ENCODE results near the gene TRIM46. TPM values are rescaled to one million over a fixed set of nuclear protein-coding genes. Genes with fewer than 3 reads are reported as not detected.
A peak's percentile ranks its signal among the peaks of the same experiment; 100 is the strongest.

TRIM46 gene
- total RNA-seq: 0.22 TPM
- under 1 TPM; 0.29 to 0.81 (median 0.57) TPM for polyA plus RNA-seq (ENCODE audit: insufficient read depth in 1 of 8, insufficient read length in 8 of 8, low replicate concordance in 1 of 8)
- long read RNA-seq, donor 1: 0 reads
- long read RNA-seq, donor 2: 0 reads
- long read RNA-seq, donor 3: 0 reads
- long read RNA-seq, donor 4: 0 reads
- long read RNA-seq, donor 5: 0 reads
- long read RNA-seq, donor 6: 0 reads
- long read RNA-seq, donor 7: 0 reads
- long read RNA-seq, donor 8: 0 reads
- long read RNA-seq, donor 9: 0 reads
- long read RNA-seq, donor 10: 0 reads
- long read RNA-seq, donor 11, partial matches to known transcripts: 0 of 1 reads
- long read RNA-seq, donor 11, other reads (novel, unspliced or antisense): 0 of 1 reads

DNA sequence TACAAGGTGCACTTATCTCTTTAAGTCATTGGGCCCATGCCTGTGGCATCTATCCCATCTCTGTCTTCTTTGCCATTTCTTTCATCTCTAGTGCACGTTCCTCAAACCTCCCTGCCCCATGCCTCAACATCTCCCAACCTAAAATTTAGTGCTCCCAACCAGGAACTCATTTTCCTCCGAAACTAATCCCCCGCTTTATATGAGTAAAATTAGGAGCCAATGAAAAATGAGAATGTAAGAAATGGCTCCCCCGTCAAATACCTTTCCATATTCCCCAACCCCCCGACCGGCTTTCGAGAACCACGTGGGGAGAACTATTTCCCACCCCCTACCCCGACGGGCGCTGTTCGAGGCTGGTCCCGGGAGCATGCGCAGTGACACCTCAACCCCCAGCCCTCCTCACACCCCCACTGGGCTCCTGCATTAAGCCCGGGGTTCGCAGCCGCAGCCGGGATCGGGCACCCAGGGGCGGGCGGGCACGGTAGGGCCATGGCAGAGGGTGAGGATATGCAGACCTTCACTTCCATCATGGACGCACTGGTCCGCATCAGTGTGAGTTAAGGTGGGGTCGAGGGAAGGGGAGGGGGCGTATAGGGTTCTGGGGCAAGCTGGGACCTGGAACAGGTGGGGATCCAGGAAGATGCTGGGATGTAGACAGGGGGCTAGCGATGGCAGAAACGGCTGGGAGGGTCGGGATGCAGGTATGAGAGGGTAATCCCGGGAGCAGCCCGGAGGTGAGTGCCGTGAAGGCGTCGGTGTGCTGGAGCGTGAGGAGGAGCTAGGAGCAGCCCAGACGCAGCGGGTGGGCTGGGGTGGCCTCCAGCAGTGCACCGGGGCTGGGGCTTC is at the start of gene TRIM46:
Gene TRIM46 (plus strand): TSS at position 372 of the 846 bp plus-strand sequence. CDS start 118 bp downstream, at position 490.
- Histone ChIP-seq H3K4me1 (ENCODE audit: control insufficient read depth, insufficient read depth, low read length) (peaks cover 25% of the 10 kb centered on the region), H3K4me3 (ENCODE audit: low read length) (peak within 1 kb of the TSS; percentile 65), H3K9me3 (replicated peaks; ENCODE audit: control insufficient read depth, low read depth, low read length) (no peaks in the 10 kb centered on the region), H3K36me3 (ENCODE audit: control insufficient read depth, insufficient read depth, low read length) (peaks cover 27% of the 10 kb centered on the region), H3K27me3 (ENCODE audit: control insufficient read depth, insufficient read depth, low read length) (peaks cover 19% of the 10 kb centered on the region), H3K27ac (ENCODE audit: low read length) (peak within 1 kb of the TSS; percentile 89)
- peak; percentile 36 for DNase-seq
- under 1% methylated on average over 28 of the region's 38 CpGs for WGBS (ENCODE audit: insufficient coverage)

DNA sequence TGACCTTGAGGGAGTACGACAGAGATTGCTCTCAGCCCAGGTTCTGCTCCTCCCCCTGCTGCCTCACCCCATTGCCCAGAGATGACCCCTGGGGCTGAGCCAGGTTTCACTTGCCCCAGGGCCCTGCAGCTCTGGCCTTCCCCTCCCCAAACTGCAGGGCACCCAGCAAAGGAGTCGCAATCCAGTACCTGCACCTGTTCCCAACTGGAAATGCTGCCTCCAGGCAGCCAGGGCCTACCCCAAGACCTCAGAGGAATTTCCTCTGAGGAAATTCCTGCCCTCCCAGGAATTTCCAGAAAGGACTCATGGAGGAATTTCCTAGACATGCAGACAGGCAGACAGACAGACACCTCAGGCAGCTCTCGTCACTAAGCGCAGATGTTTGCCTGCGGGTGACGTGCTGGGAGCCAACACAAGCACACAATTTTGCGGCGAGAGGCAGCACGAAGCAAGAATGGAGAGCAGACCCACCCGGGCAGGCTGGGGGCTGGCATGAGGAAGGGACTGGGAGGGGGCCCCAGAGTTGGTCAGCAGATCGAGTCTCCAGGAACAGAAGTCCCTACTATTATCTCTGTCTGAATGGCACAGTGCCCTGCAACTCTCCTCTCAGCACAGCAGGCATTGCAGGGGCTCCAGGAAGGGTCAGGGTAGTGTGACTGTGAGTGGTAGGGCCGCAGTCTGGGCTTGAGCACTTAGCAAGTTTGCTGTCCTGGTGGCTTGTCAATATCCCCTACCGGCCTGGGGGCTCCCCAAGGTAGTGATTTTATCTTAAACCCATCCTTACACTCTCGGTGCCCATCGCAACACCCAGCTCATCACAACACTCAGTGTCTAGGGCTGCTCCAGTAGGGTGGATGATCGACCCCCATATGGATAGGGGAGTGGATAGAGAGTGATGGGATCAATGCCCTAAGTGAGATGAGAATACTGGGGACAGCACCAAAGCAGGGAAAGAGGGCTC is 48.9 kb upstream of the TRIM46 start:
- H3K27me3 ChIP-seq (ENCODE audit: control insufficient read depth, insufficient read depth, low read length): peaks cover 65% of the 10 kb centered on the region
- no peaks in the 10 kb centered on the region for H3K9me3 ChIP-seq (replicated peaks; ENCODE audit: control insufficient read depth, low read depth, low read length)
- no peaks in the 10 kb centered on the region for H3K36me3 ChIP-seq (ENCODE audit: control insufficient read depth, insufficient read depth, low read length)
- peaks cover 38% of the 10 kb centered on the region for H3K4me1 ChIP-seq (ENCODE audit: control insufficient read depth, insufficient read depth, low read length)
- no peak overlapping the region for H3K27ac ChIP-seq (ENCODE audit: low read length)
- 54% methylated on average over 9 of the region's 16 CpGs for WGBS (ENCODE audit: insufficient coverage)
- no peak for DNase-seq
- no peak overlapping the region for H3K4me3 ChIP-seq (ENCODE audit: low read length)

- peaks cover 66% of the 10 kb centered on the region for H3K27me3 ChIP-seq (ENCODE audit: control insufficient read depth, insufficient read depth, low read length)
- peaks cover 42% of the 10 kb centered on the region for H3K4me1 ChIP-seq (ENCODE audit: control insufficient read depth, insufficient read depth, low read length)
- no peak overlapping the region for H3K27ac ChIP-seq (ENCODE audit: low read length)
- H3K36me3 ChIP-seq (ENCODE audit: control insufficient read depth, insufficient read depth, low read length): no peaks in the 10 kb centered on the region
- H3K9me3 ChIP-seq (replicated peaks; ENCODE audit: control insufficient read depth, low read depth, low read length): no peaks in the 10 kb centered on the region
- H3K4me3 ChIP-seq (ENCODE audit: low read length): no peak overlapping the region
- no peak for DNase-seq
- 25% methylated on average over 10 of the region's 11 CpGs for WGBS (ENCODE audit: insufficient coverage)
These were observed 48.1 kb upstream of the TRIM46 start for GRCh38 chr1:155125511-155125945.

GRCh38 chr1:155125946-155126555 is 47.6 kb upstream of the TRIM46 start:
- no peaks in the 10 kb centered on the region for H3K36me3 ChIP-seq (ENCODE audit: control insufficient read depth, insufficient read depth, low read length)
- H3K4me3 ChIP-seq (ENCODE audit: low read length): peak overlapping the region; percentile 50
- peaks cover 42% of the 10 kb centered on the region for H3K4me1 ChIP-seq (ENCODE audit: control insufficient read depth, insufficient read depth, low read length)
- 7% methylated on average over 48 of the region's 53 CpGs for WGBS (ENCODE audit: insufficient coverage)
- peaks cover 63% of the 10 kb centered on the region for H3K27me3 ChIP-seq (ENCODE audit: control insufficient read depth, insufficient read depth, low read length)
- H3K9me3 ChIP-seq (replicated peaks; ENCODE audit: control insufficient read depth, low read depth, low read length): no peaks in the 10 kb centered on the region
- no peak overlapping the region for H3K27ac ChIP-seq (ENCODE audit: low read length)
- peak; percentile 70 for DNase-seq

DNA sequence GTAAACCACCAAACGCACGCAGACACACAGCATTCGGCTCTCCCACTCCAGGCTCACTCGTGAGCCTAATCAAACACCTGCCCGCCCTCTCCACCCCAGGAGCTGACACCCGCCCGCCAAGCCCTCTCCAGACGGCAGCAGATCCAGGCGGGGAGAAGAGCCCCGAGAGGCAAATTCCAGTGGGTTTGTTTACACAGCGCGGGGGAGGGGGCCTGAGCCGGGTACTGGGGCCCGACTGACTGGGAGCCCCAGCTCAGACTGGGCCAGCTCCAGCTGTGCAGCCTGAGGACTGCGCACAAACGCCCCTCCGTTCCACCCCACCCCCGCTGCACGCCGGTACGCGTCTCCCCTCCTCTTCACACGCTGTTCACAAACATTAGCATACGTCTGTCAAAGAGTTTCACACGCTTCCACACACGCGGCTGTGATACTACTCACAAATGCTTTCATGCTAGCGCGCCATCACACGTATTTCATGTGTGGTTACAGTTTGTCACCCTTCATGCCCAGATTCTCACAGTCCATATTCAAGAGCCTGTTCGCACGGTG is 47.0 kb upstream of the TRIM46 start:
- peaks cover 42% of the 10 kb centered on the region for H3K4me1 ChIP-seq (ENCODE audit: control insufficient read depth, insufficient read depth, low read length)
- WGBS (ENCODE audit: insufficient coverage): under 1% methylated on average over 31 of the region's 32 CpGs
- H3K9me3 ChIP-seq (replicated peaks; ENCODE audit: control insufficient read depth, low read depth, low read length): no peaks in the 10 kb centered on the region
- peaks cover 3% of the 10 kb centered on the region for H3K36me3 ChIP-seq (ENCODE audit: control insufficient read depth, insufficient read depth, low read length)
- peak overlapping the region; percentile 50 for H3K4me3 ChIP-seq (ENCODE audit: low read length)
- peak; percentile 45 for DNase-seq
- peaks cover 61% of the 10 kb centered on the region for H3K27me3 ChIP-seq (ENCODE audit: control insufficient read depth, insufficient read depth, low read length)
- peak overlapping the region; percentile 37 for H3K27ac ChIP-seq (ENCODE audit: low read length)

DNA sequence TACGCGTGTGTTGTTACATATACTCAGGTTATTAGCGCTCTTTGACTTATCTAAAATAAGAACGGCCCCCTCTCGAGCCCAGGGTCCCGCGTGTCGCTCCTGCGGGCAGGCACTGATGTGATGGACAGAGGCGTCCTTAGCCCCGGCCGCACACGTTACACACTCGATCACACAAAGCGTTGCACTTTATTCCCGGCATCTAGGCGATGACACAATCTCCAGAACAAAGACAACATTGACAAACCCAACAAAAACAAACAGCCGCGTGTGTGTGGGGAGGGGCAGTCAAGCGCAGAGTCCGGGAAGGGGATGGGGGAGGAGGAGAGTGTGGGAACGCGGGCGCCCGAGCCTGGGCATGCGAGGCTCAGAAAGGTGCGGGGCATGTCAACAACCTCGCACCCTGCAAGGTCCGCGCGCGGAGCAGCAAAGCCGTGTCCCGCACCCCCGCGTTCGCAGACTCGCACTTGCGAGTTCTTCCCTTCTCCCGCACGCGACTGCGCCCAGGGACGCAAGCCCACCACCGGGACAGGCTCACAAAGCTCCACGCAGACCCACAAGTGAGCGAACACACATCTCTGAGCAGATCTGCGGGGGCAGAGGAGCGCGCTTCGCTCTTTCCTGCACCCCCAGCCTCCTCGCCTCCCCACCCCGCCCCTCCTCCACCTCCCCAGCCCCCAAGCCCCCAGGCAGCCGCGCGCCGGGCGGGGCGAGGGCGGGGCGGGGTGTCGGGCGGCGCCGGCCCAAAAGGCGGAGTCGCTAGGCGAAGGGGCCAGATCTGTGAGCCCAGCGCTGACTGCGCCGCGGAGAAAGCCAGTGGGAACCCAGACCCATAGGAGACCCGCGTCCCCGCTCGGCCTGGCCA is 46.3 kb upstream of the TRIM46 start, which contains the start of gene EFNA1:
Gene EFNA1 (plus strand): TSS at position 772 of the 862 bp plus-strand sequence. CDS start 102 bp downstream, outside the sequence.
- Histone ChIP-seq H3K27me3 (ENCODE audit: control insufficient read depth, insufficient read depth, low read length) (peaks cover 62% of the 10 kb centered on the region), H3K9me3 (replicated peaks; ENCODE audit: control insufficient read depth, low read depth, low read length) (no peaks in the 10 kb centered on the region), H3K4me3 (ENCODE audit: low read length) (peak within 1 kb of the TSS; percentile 50), H3K4me1 (ENCODE audit: control insufficient read depth, insufficient read depth, low read length) (peaks cover 42% of the 10 kb centered on the region), H3K27ac (ENCODE audit: low read length) (peak within 1 kb of the TSS; percentile 59), H3K36me3 (ENCODE audit: control insufficient read depth, insufficient read depth, low read length) (peaks cover 7% of the 10 kb centered on the region)
- peak; percentile 66 for DNase-seq
- 0% methylated on average over 44 of the region's 76 CpGs for WGBS (ENCODE audit: insufficient coverage)

DNA sequence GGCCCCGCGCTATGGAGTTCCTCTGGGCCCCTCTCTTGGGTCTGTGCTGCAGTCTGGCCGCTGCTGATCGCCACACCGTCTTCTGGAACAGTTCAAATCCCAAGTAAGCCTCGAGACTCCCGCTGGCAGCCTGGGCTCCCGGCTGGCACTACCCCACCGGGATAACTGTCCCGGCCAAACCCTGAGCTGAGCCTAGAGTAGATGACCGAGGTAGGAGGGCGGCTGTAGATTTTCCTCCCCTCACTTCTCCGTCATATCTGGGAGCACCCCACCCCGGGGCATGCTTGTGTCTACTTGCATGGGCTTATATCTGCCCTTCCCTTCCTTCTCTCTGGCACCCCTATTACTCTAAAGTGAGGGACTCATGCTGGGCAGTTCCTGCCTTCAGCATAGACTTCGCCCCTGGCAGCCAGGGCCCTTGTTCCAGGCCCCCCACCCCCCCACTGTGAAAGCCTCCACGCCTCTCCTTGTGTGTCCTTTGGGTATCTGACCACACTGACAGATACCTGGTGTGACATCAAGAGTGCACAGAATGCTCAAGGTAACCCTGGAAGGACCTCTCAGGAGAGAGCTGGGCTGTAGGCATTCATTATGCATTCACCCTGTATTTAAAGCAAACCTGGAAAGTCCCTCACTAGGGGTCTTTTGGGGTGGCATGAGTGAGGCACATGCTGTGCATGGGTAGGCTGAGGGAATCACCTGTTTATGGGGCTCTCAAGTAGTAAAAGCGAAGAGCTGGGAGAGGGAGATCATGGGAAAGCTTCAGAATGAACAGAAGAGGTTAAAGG is 45.5 kb upstream of the TRIM46 start:
- Histone ChIP-seq H3K9me3 (replicated peaks; ENCODE audit: control insufficient read depth, low read depth, low read length) (no peaks in the 10 kb centered on the region), H3K27me3 (ENCODE audit: control insufficient read depth, insufficient read depth, low read length) (peaks cover 62% of the 10 kb centered on the region), H3K4me3 (ENCODE audit: low read length) (peak overlapping the region; percentile 50), H3K36me3 (ENCODE audit: control insufficient read depth, insufficient read depth, low read length) (peaks cover 9% of the 10 kb centered on the region), H3K4me1 (ENCODE audit: control insufficient read depth, insufficient read depth, low read length) (peaks cover 42% of the 10 kb centered on the region), H3K27ac (ENCODE audit: low read length) (peak overlapping the region; percentile 47)
- 4% methylated on average over 12 of the region's 17 CpGs for WGBS (ENCODE audit: insufficient coverage)
- no peak for DNase-seq

All from muscle of leg (tissue), 16 donors.